ENCODE measurements around the gene METAP1D. TPM values are rescaled to one million over a fixed set of nuclear protein-coding genes. Genes with fewer than 3 reads are reported as not detected.

METAP1D gene
- total RNA-seq, 1 donor from 2014 or later = 8.2 TPM

DNA sequence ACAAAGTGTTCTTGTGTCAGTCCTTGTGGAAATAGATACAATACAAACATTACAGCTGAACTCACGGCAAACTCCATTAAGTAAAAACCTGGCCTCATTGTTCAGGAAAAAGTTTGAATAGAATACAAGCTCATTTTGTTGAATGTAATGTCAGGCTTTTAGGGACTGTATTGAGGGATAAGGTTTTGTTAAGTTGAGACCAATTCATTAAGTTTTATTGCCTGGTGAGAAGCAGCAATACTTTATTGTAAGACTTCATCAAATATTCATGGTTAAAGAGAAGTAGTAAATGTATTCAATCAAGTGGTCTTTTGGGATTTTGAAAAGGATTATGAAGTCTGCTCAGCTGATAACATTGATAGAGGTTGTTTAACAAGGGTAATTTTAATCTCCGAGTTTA is 35.4 kb upstream of the METAP1D start:
- no peaks in the 10 kb centered on the region for H3K9me3 ChIP-seq (ENCODE audit: low read depth)

GRCh38 chr2:171965238-171965637 is 34.5 kb upstream of the METAP1D start:
- no peak overlapping the region for H3K9ac ChIP-seq
- Mint-ChIP-seq H3K4me1 (no peaks in the 10 kb centered on the region), H3K27ac (no peak overlapping the region), H3K4me3 (no peak overlapping the region), H3K9me3 (no peaks in the 10 kb centered on the region), H3K27me3 (ENCODE audit: insufficient read depth, low read depth) (no peaks in the 10 kb centered on the region), H3K36me3 (peaks cover 15% of the 10 kb centered on the region)
- peaks cover 49% of the 10 kb centered on the region for H3K4me1 ChIP-seq
- H3K27ac ChIP-seq = peak overlapping the region; percentile 81
- H3K4me2 ChIP-seq = peak overlapping the region; percentile 37
- H3K27me3 ChIP-seq = no peaks in the 10 kb centered on the region
- peaks cover 9% of the 10 kb centered on the region for H3K79me2 ChIP-seq (ENCODE audit: low read depth)
- no peak for DNase-seq (ENCODE audit: low spot score)
- H3F3A ChIP-seq (ENCODE audit: low read depth) = peaks cover 34% of the 10 kb centered on the region
- no peak overlapping the region for H3K4me3 ChIP-seq
- no peaks in the 10 kb centered on the region for H3K9me3 ChIP-seq (ENCODE audit: low read depth)
- H2AFZ ChIP-seq (replicated peaks) = no peak overlapping the region
- peaks cover 8% of the 10 kb centered on the region for H3K36me3 ChIP-seq
- TF ChIP-seq EZH2phosphoT487 (IDR thresholded peaks at IDR 0.05) = no peak
- TF ChIP-seq, protein P1, sequence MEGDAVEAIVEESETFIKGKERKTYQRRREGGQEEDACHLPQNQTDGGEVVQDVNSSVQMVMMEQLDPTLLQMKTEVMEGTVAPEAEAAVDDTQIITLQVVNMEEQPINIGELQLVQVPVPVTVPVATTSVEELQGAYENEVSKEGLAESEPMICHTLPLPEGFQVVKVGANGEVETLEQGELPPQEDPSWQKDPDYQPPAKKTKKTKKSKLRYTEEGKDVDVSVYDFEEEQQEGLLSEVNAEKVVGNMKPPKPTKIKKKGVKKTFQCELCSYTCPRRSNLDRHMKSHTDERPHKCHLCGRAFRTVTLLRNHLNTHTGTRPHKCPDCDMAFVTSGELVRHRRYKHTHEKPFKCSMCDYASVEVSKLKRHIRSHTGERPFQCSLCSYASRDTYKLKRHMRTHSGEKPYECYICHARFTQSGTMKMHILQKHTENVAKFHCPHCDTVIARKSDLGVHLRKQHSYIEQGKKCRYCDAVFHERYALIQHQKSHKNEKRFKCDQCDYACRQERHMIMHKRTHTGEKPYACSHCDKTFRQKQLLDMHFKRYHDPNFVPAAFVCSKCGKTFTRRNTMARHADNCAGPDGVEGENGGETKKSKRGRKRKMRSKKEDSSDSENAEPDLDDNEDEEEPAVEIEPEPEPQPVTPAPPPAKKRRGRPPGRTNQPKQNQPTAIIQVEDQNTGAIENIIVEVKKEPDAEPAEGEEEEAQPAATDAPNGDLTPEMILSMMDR (IDR thresholded peaks at IDR 0.05) = no peak
- no peak for TF ChIP-seq EZH2 (IDR thresholded peaks at IDR 0.05)
- no peaks in the 10 kb centered on the region for H4K20me1 ChIP-seq (ENCODE audit: low read depth)

More for the DNA sequence above, 35.4 kb upstream of the METAP1D start:
- Histone ChIP-seq H4K20me1 (ENCODE audit: low read depth) (no peaks in the 10 kb centered on the region), H3K27ac (peak overlapping the region; percentile 81), H3K79me2 (ENCODE audit: low read depth) (peaks cover 9% of the 10 kb centered on the region), H3K27me3 (no peaks in the 10 kb centered on the region), H3F3A (ENCODE audit: low read depth) (peaks cover 42% of the 10 kb centered on the region), H3K36me3 (peaks cover 8% of the 10 kb centered on the region), H3K4me2 (peak overlapping the region; percentile 37), H3K4me3 (no peak overlapping the region), H2AFZ (replicated peaks) (no peak overlapping the region), H3K4me1 (peaks cover 49% of the 10 kb centered on the region), H3K9ac (no peak overlapping the region)
- no peak for TF ChIP-seq EZH2 (IDR thresholded peaks at IDR 0.05)
- TF ChIP-seq, protein P1 (IDR thresholded peaks at IDR 0.05) = no peak
- TF ChIP-seq EZH2phosphoT487 (IDR thresholded peaks at IDR 0.05) = no peak
- H3K27ac Mint-ChIP-seq = no peak overlapping the region
- DNase-seq (ENCODE audit: low spot score) = peak; percentile 39
- no peaks in the 10 kb centered on the region for H3K27me3 Mint-ChIP-seq (ENCODE audit: insufficient read depth, low read depth)
- no peaks in the 10 kb centered on the region for H3K4me1 Mint-ChIP-seq
- H3K36me3 Mint-ChIP-seq = peaks cover 15% of the 10 kb centered on the region
- H3K4me3 Mint-ChIP-seq = no peak overlapping the region
- H3K9me3 Mint-ChIP-seq = no peaks in the 10 kb centered on the region

- H3K9me3 ChIP-seq (ENCODE audit: low read depth) = no peaks in the 10 kb centered on the region
- H3K4me1 ChIP-seq = peaks cover 49% of the 10 kb centered on the region
- DNase-seq (ENCODE audit: low spot score) = no peak
- H3K27ac Mint-ChIP-seq = no peak overlapping the region
- peaks cover 8% of the 10 kb centered on the region for H3K36me3 ChIP-seq
- H3K4me2 ChIP-seq = peak overlapping the region; percentile 39
- no peak overlapping the region for H3K4me3 Mint-ChIP-seq
- no peak overlapping the region for H3K4me3 ChIP-seq
- peaks cover 32% of the 10 kb centered on the region for H3F3A ChIP-seq (ENCODE audit: low read depth)
- no peaks in the 10 kb centered on the region for H3K4me1 Mint-ChIP-seq
- H2AFZ ChIP-seq (replicated peaks) = no peak overlapping the region
- H3K27me3 ChIP-seq = no peaks in the 10 kb centered on the region
- no peak overlapping the region for H3K9ac ChIP-seq
- H3K79me2 ChIP-seq (ENCODE audit: low read depth) = peaks cover 9% of the 10 kb centered on the region
- H3K27me3 Mint-ChIP-seq (ENCODE audit: insufficient read depth, low read depth) = no peaks in the 10 kb centered on the region
- TF ChIP-seq EZH2phosphoT487 (IDR thresholded peaks at IDR 0.05) (no peak), EZH2 (IDR thresholded peaks at IDR 0.05) (no peak)
- TF ChIP-seq, protein P1 (IDR thresholded peaks at IDR 0.05) = no peak
- H3K9me3 Mint-ChIP-seq = no peaks in the 10 kb centered on the region
- H4K20me1 ChIP-seq (ENCODE audit: low read depth) = no peaks in the 10 kb centered on the region
- peaks cover 15% of the 10 kb centered on the region for H3K36me3 Mint-ChIP-seq
- peak overlapping the region; percentile 81 for H3K27ac ChIP-seq
Observed at GRCh38 chr2:171965661-171966060, 34.1 kb upstream of the METAP1D start.

Measured in neural progenitor cell (in vitro differentiated cells).